B cell (primary cell): ENCODE data around the gene DCDC1. TPM values are rescaled to one million over a fixed set of nuclear protein-coding genes. Genes with fewer than 3 reads are reported as not detected.

ENCODE experiments used
- ATAC-seq: fragments of 200-7000 bp; cut with Tn5 transposase; one replicate; pipeline ENCODE4 v1.10.0; 2021; ENCODE audit warnings: low read depth, mild to moderate bottlenecking, moderate number of reproducible peaks, moderate library complexity
- CTCF ChIA-PET: fragments of 350-600 bp; sonication (Branson Sonifier 250); formaldehyde crosslinking; loops from one replicate; lab custom pipeline; 2021; ENCODE audit warnings: antibody characterized with exemption, inconsistent platforms; lab: Charles Lee
- POLR2A ChIA-PET: fragments of 350-600 bp; sonication (Branson Sonifier 250); formaldehyde crosslinking; loops from one replicate; lab custom pipeline; 2021; ENCODE audit warnings: antibody characterized with exemption; lab: Charles Lee
- DNase-seq: peaks from one replicate; pipeline ENCODE4 v3.0.0; 2013
- H2AFZ ChIP-seq: 2 replicates; pipeline ENCODE4 v1.6.1; 2012; ENCODE audit warnings: mild to moderate bottlenecking, low read depth, low read length; ENCODE audit not compliant: insufficient read depth, poor library complexity, severe bottlenecking
- H3K27ac ChIP-seq, 2 donors: 1 replicate in 1 of 2; 2 replicates in 1 of 2; pipeline ENCODE4 v1.5.1; 2012 to 2013; ENCODE audit warnings: low read length in 2 of 2, mild to moderate bottlenecking in 2 of 2, moderate library complexity in 1 of 2
- H3K27me3 ChIP-seq, 4 experiments: fragments of 200-600 bp in 1 of 4; sonication (generic) in 1 of 4; replicated peaks in 1 of 4; 1 replicate in 2 of 4; 2 replicates in 2 of 4; pipeline versions ENCODE4 v1.6.1 to v1.7.0; 2013 to 2016; ENCODE audit warnings: low read length in 3 of 4, mild to moderate bottlenecking in 2 of 4, mixed read lengths in 1 of 4, moderate library complexity in 1 of 4; ENCODE audit not compliant: insufficient read depth in 4 of 4, control insufficient read depth in 3 of 4; ENCODE audit errors: control extremely low read depth in 1 of 4
- H3K36me3 ChIP-seq, 2 experiments: replicated peaks in 1 of 2; 1 replicate in 1 of 2; 2 replicates in 1 of 2; pipeline versions ENCODE4 v1.6.1 to v1.7.1; 2013; ENCODE audit warnings: low read length in 1 of 2; ENCODE audit not compliant: insufficient read depth in 2 of 2, control insufficient read depth in 1 of 2; ENCODE audit errors: control extremely low read depth in 1 of 2, extremely low read depth in 1 of 2
- H3K4me1 ChIP-seq, 2 donors: fragments of 200-600 bp in 1 of 2; sonication (generic) in 1 of 2; 1 replicate in 1 of 2; 2 replicates in 1 of 2; pipeline versions ENCODE4 v1.5.1 to v1.6.1; 2013 to 2017; ENCODE audit warnings: low read length in 2 of 2; ENCODE audit not compliant: control insufficient read depth in 2 of 2, insufficient read depth in 2 of 2
- H3K4me2 ChIP-seq: replicated peaks from 2 replicates; pipeline ENCODE3; 2012; ENCODE audit warnings: mild to moderate bottlenecking, low read depth, low read length; ENCODE audit not compliant: poor library complexity, severe bottlenecking
- H3K4me3 ChIP-seq, 5 experiments: fragments of 200-600 bp in 1 of 5; sonication (generic) in 1 of 5; 1 replicate in 3 of 5; 2 replicates in 2 of 5; pipeline versions ENCODE4 v1.5.1 to v1.7.0; 2011 to 2016; ENCODE audit warnings: low read length in 4 of 5, mild to moderate bottlenecking in 4 of 5, low read depth in 2 of 5, control low read depth in 1 of 5, moderate library complexity in 1 of 5; ENCODE audit not compliant: insufficient read depth in 1 of 5; ENCODE audit errors: control extremely low read depth in 1 of 5, extremely low read depth in 1 of 5
- H3K79me2 ChIP-seq: fragments of 200-600 bp; sonication (generic); one replicate; pipeline ENCODE4 v1.6.0; 2016; ENCODE audit warnings: low read length; ENCODE audit not compliant: control insufficient read depth, insufficient read depth
- H3K9ac ChIP-seq: fragments of 200-600 bp; sonication (generic); 2 replicates; pipeline ENCODE4 v1.6.1; 2017; ENCODE audit warnings: mild to moderate bottlenecking, low read length, moderate library complexity
- H3K9me3 ChIP-seq, 3 donors: one replicate each; pipeline versions ENCODE4 v1.6.1 to v1.7.1; 2013; ENCODE audit warnings: low read length in 2 of 3; ENCODE audit not compliant: control insufficient read depth in 2 of 3, insufficient read depth in 1 of 3; ENCODE audit errors: control extremely low read depth in 1 of 3
- H4K20me1 ChIP-seq: 2 replicates; pipeline ENCODE4 v1.6.0; 2012; ENCODE audit warnings: mild to moderate bottlenecking, low read length; ENCODE audit not compliant: insufficient read depth, control insufficient read depth, poor library complexity, severe bottlenecking
- H3K27ac Mint-ChIP-seq: one replicate; pipeline ENCODE4 v1.8.0; 2021; ENCODE audit warnings: mixed read lengths
- H3K27me3 Mint-ChIP-seq: one replicate; pipeline ENCODE4 v1.8.0; 2021; ENCODE audit warnings: mixed read lengths
- H3K4me1 Mint-ChIP-seq: one replicate; pipeline ENCODE4 v1.8.0; 2021; ENCODE audit warnings: mixed read lengths
- H3K4me3 Mint-ChIP-seq: one replicate; pipeline ENCODE4 v1.8.0; 2021; ENCODE audit warnings: mixed read lengths
- H3K9me3 Mint-ChIP-seq: one replicate; pipeline ENCODE4 v1.8.0; 2022; ENCODE audit warnings: mixed read lengths; ENCODE audit not compliant: insufficient read depth
- EZH2 ChIP-seq: IDR thresholded peaks from 2 replicates; pipeline ENCODE4 v1.6.1; 2012; ENCODE audit warnings: borderline replicate concordance, low read depth, mild to moderate bottlenecking, moderate library complexity, low read length; ENCODE audit not compliant: insufficient read depth, poor library complexity, severe bottlenecking
- WGBS: methylation state at CpG from one replicate; pipeline ENCODE4 v1.1.5; 2013; ENCODE audit warnings: missing lambda C conversion rate; ENCODE audit not compliant: insufficient coverage; 5-methylcytosine and 5-hydroxymethylcytosine counted together
- intact Hi-C: fragments of 100-400 bp; cut with micrococcal nuclease; formaldehyde crosslinking; loops from one replicate; pipeline ENCODE4 v1.10.0; 2022
- polyA plus RNA-seq: library from polyadenylated mRNA; depleted of rRNA; stranded (reverse); fragments of >200 nt; gene quantifications from 2 replicates; pipeline ENCODE4 v1.2.3, GENCODE V29; 2012
- total RNA-seq, 2 donors: library from RNA; stranded (reverse); fragments of 120-200 nt in 1 of 2; gene quantifications; 1 replicate in 1 of 2; 2 replicates in 1 of 2; pipeline versions ENCODE4 v1.2.3 to v1.2.4, GENCODE V29; 2013 to 2022
- TF ChIP-seq, protein P1 (sequence below): fragments of 200-600 bp; IDR thresholded peaks from one replicate; pipeline ENCODE4 v1.8.0; 2022; ENCODE audit warnings: antibody characterized with exemption, mild to moderate bottlenecking

Gene DCDC1
- total and polyA plus RNA-seq, 2 donors (not counting 1 experiment from before 2014, with no cell fraction given) = not detected

GRCh38 chr11:30984827-30985226 is 384.7 kb downstream of the DCDC1 start:
- Mint-ChIP-seq H3K27ac (no peak overlapping the region), H3K27me3 (no peaks in the 10 kb centered on the region), H3K9me3 (no peaks in the 10 kb centered on the region), H3K4me1 (no peaks in the 10 kb centered on the region), H3K4me3 (no peak overlapping the region)
- Histone ChIP-seq H3K27me3 (no peaks in the 10 kb centered on the region), H2AFZ (no peak overlapping the region), H3K9ac (no peak overlapping the region), H3K4me2 (no peak overlapping the region), H3K4me3 (no peak overlapping the region), H3K9me3 (no peaks in the 10 kb centered on the region), H3K27ac (no peak overlapping the region), H3K79me2 (no peaks in the 10 kb centered on the region), H3K4me1 (no peaks in the 10 kb centered on the region), H3K36me3 (no peaks in the 10 kb centered on the region), H4K20me1 (no peaks in the 10 kb centered on the region)
- DNase-seq (no peak), ATAC-seq (no peak)
- ChIA-PET POLR2A (no interaction called here), CTCF (no interaction called here)
- intact Hi-C loops = no loop called here
- 100% methylated on average over 1 of the region's 3 CpGs for WGBS
- TF ChIP-seq EZH2 = no peak
- TF ChIP-seq, protein P1, sequence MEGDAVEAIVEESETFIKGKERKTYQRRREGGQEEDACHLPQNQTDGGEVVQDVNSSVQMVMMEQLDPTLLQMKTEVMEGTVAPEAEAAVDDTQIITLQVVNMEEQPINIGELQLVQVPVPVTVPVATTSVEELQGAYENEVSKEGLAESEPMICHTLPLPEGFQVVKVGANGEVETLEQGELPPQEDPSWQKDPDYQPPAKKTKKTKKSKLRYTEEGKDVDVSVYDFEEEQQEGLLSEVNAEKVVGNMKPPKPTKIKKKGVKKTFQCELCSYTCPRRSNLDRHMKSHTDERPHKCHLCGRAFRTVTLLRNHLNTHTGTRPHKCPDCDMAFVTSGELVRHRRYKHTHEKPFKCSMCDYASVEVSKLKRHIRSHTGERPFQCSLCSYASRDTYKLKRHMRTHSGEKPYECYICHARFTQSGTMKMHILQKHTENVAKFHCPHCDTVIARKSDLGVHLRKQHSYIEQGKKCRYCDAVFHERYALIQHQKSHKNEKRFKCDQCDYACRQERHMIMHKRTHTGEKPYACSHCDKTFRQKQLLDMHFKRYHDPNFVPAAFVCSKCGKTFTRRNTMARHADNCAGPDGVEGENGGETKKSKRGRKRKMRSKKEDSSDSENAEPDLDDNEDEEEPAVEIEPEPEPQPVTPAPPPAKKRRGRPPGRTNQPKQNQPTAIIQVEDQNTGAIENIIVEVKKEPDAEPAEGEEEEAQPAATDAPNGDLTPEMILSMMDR = no peak

DNA sequence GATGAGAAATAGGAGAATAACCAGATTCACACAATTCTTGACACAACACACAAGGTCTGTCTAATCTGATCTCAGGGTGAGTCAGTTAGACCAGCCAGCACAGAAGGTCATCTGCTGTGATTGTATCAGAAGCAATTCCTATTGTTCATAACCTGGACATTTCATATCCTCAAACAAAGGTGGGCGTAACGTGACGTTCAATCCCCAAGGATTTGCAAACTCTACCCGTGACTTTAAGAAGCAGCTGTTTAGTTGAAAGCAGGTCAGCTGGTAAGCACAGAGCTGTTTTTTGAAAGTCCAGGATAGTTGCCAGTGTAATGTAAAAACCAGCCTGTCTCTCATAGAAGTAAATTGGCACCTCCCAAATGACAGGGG is 385.1 kb downstream of the DCDC1 start:
- 88% methylated on average over 4 of the region's 4 CpGs for WGBS
- no peak for ATAC-seq

More for the DNA sequence above, 385.1 kb downstream of the DCDC1 start:
- no peaks in the 10 kb centered on the region for H3K4me1 ChIP-seq
- H3K4me3 Mint-ChIP-seq = no peak overlapping the region
- no peaks in the 10 kb centered on the region for H3K79me2 ChIP-seq
- no peaks in the 10 kb centered on the region for H3K27me3 Mint-ChIP-seq
- no peak for DNase-seq
- H3K9me3 ChIP-seq = no peaks in the 10 kb centered on the region
- TF ChIP-seq, protein P1 = no peak
- no peak for TF ChIP-seq EZH2
- no peaks in the 10 kb centered on the region for H4K20me1 ChIP-seq
- no peak overlapping the region for H3K27ac ChIP-seq
- H2AFZ ChIP-seq = no peak overlapping the region
- no peaks in the 10 kb centered on the region for H3K36me3 ChIP-seq
- no peak overlapping the region for H3K4me3 ChIP-seq
- no peak overlapping the region for H3K4me2 ChIP-seq
- POLR2A ChIA-PET = no interaction called here
- no peaks in the 10 kb centered on the region for H3K27me3 ChIP-seq
- no peak overlapping the region for H3K27ac Mint-ChIP-seq
- H3K4me1 Mint-ChIP-seq = no peaks in the 10 kb centered on the region
- CTCF ChIA-PET = no interaction called here
- no peak overlapping the region for H3K9ac ChIP-seq
- intact Hi-C loops = no loop called here
- H3K9me3 Mint-ChIP-seq = no peaks in the 10 kb centered on the region
